Activated naive CD4-positive, alpha-beta T cell treated with anti-CD3 and anti-CD28 coated beads for 36 hours (primary cell): ENCODE data around the gene PROM2. TPM values are rescaled to one million over a fixed set of nuclear protein-coding genes. Genes with fewer than 3 reads are reported as not detected.

Source experiments
- CTCF ChIA-PET: fragments of 350-600 bp; sonication (Branson Sonifier 250); formaldehyde crosslinking; loops from one replicate; lab custom pipeline; 2021; ENCODE audit warnings: antibody characterized with exemption; lab: Charles Lee
- DNase-seq: peaks from one replicate; pipeline ENCODE4 v3.0.0-alpha.2; 2020
- H3K27ac Mint-ChIP-seq: one replicate; pipeline ENCODE4 v1.8.0; 2021; ENCODE audit warnings: mild to moderate bottlenecking, mixed read lengths
- H3K27me3 Mint-ChIP-seq: one replicate; pipeline ENCODE4 v1.8.0; 2021; ENCODE audit warnings: low read depth, mixed read lengths
- H3K36me3 Mint-ChIP-seq: one replicate; pipeline ENCODE4 v1.8.0; 2021; ENCODE audit warnings: low read depth, mixed read lengths
- H3K4me1 Mint-ChIP-seq: one replicate; pipeline ENCODE4 v1.8.0; 2021; ENCODE audit warnings: low read depth, mixed read lengths
- H3K4me3 Mint-ChIP-seq: one replicate; pipeline ENCODE4 v1.8.0; 2021; ENCODE audit warnings: mild to moderate bottlenecking, moderate library complexity, mixed read lengths
- H3K9me3 Mint-ChIP-seq: one replicate; pipeline ENCODE4 v1.8.0; 2021; ENCODE audit warnings: mixed read lengths
- intact Hi-C: fragments of 100-400 bp; cut with micrococcal nuclease; formaldehyde crosslinking; loops from one replicate; pipeline ENCODE4 v1.15.1; 2023
- total RNA-seq, 2 experiments: library from RNA; stranded (reverse); gene quantifications; one replicate each; pipeline ENCODE4 v1.2.3, GENCODE V29; 2021

The PROM2 gene
- total RNA-seq, 2 experiments from 2014 or later = 0.45 to 0.89 TPM

DNA sequence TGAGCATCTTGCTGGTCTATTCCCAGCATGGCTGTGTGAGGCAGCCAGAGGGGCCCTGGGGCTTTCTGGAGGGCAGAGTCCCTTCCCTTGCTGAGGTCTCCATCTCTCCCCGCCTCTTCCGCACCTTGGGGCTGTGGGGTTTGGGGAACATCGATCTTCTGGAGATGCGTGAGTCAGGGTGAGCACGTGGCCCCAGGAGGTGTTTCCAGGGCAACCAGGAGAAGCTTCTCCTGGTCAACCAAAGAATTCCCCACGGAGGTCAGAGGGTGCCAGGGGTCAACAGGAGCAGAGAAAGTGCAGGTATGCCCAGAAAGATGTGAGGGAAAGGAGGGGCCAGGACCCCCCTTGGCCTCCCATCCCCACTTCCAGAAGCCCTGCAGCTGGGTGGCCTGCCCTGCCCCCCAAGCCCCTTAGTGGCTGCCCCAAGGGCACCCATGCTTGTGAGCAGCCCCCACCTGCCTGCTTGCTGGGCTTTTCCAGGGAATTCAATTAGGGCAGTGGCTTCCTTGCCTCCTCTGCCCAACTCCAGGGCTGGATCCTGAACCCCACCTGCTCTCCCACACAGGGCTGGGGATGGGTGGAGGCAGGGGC, 2.8 kb upstream of the PROM2 start:
- Mint-ChIP-seq H3K4me3 (no peak overlapping the region), H3K27ac (no peak overlapping the region), H3K27me3 (no peaks in the 10 kb centered on the region), H3K4me1 (no peaks in the 10 kb centered on the region), H3K9me3 (no peaks in the 10 kb centered on the region), H3K36me3 (no peaks in the 10 kb centered on the region)
- no peak for DNase-seq
- intact Hi-C loops = no loop called here
- CTCF ChIA-PET = no interaction called here

DNA sequence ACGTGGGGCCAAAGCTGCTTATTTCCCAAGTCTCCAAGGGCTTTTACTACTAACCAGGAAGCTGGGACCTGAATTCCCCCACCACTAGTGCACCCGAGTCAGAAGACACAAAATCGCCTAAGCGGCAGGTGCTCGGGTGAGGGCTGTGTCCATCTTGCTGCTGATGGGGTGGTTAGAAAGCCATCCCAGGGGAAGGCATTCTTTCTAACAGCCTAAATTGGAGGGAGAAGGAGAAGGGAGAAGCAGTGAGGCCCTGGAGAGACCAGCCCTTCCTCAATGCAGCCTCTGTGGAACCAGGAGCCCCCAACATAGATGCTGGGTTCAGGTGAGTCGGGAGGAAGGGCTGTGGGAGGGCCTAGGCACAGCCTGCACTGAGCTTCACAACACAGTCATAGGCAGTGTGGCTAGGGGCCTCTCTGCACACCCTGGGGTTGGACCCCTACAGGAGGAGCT, 1.9 kb upstream of the PROM2 start:
- DNase-seq = no peak
- Mint-ChIP-seq H3K36me3 (no peaks in the 10 kb centered on the region), H3K27me3 (no peaks in the 10 kb centered on the region), H3K9me3 (no peaks in the 10 kb centered on the region), H3K27ac (no peak overlapping the region), H3K4me1 (no peaks in the 10 kb centered on the region), H3K4me3 (no peak overlapping the region)
- intact Hi-C loops = no loop called here
- CTCF ChIA-PET = no interaction called here

DNA sequence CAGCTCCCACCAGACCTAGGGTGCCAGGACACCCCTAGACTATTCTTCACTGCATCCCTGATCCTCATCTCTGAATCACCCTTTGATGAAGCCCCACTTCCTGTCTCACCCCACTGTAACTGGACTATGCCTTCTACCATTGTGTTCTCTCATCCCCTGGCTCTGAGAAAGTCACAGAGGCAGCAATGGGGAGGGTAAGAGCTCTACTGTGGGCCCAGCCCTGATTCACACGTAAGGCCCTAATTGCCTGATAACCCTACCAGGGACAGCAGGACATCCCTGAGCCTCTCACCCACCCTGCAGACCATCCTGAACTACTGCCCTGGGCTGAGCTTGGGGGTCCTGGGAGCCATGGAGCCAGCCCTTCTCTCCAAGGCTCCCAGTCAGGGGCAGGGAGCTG, 1.5 kb upstream of the PROM2 start:
- H3K36me3 Mint-ChIP-seq = no peaks in the 10 kb centered on the region
- intact Hi-C loops = no loop called here
- CTCF ChIA-PET = interaction anchor here (0.7 kb wide), 1 partner anchor 40 kb away, joined by 5 read pairs; no protein-coding TSS in a partner anchor

GRCh38 chr2:95273566-95274290, 521 bp upstream of the PROM2 start:
- CTCF ChIA-PET = interaction anchor here (0.7 kb wide), 1 partner anchor 41 kb away, joined by 5 read pairs; no protein-coding TSS in a partner anchor
- Mint-ChIP-seq H3K36me3 (no peaks in the 10 kb centered on the region), H3K4me1 (no peaks in the 10 kb centered on the region)

More for the DNA sequence above, 1.5 kb upstream of the PROM2 start:
- H3K27me3 Mint-ChIP-seq = no peaks in the 10 kb centered on the region
- H3K27ac Mint-ChIP-seq = no peak overlapping the region
- DNase-seq = no peak
- no peak overlapping the region for H3K4me3 Mint-ChIP-seq
- H3K4me1 Mint-ChIP-seq = no peaks in the 10 kb centered on the region
- no peaks in the 10 kb centered on the region for H3K9me3 Mint-ChIP-seq

GRCh38 chr2:95275151-95275515, 884 bp downstream of the PROM2 start:
- H3K9me3 Mint-ChIP-seq = no peaks in the 10 kb centered on the region

More at GRCh38 chr2:95273566-95274290, 521 bp upstream of the PROM2 start:
- H3K27ac Mint-ChIP-seq = no peak overlapping the region
- H3K9me3 Mint-ChIP-seq = no peaks in the 10 kb centered on the region
- H3K4me3 Mint-ChIP-seq = no peak overlapping the region
- DNase-seq = no peak
- no peaks in the 10 kb centered on the region for H3K27me3 Mint-ChIP-seq
- intact Hi-C loops = no loop called here

DNA sequence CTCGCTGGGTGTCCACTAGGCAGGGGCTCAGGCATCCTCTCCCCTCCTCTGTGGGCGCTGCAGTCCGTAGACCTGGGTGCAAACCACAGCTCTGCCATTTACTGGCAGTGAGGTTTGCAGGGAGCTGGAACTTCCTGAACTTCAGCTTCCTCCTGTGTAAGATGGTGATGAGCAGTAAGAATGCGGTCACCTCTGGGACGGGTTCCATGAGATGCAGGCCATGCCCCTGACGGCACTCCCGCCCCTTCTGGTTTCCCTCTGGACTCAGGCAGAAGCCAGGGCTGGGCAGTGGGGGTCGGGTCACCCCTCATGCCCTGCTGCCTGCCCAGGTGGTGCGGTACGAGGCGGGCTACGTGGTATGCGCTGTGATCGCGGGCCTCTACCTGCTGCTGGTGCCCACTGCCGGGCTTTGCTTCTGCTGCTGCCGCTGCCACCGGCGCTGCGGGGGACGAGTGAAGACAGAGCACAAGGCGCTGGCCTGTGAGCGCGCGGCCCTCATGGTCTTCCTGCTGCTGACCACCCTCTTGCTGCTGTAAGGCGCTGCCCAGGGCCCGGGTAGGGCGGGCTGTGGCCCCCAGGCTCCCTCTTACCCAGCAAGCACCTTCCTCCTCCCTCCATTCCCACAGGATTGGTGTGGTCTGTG, 1.5 kb downstream of the PROM2 start:
- intact Hi-C loops = no loop called here
- Mint-ChIP-seq H3K27ac (no peak overlapping the region), H3K36me3 (no peaks in the 10 kb centered on the region), H3K9me3 (no peaks in the 10 kb centered on the region), H3K27me3 (no peaks in the 10 kb centered on the region), H3K4me1 (no peaks in the 10 kb centered on the region), H3K4me3 (no peak overlapping the region)
- DNase-seq = no peak
- CTCF ChIA-PET = interaction anchor here (0.6 kb wide), 1 partner anchor 62 kb away, joined by 5 read pairs; no protein-coding TSS in a partner anchor

More at GRCh38 chr2:95275151-95275515, 884 bp downstream of the PROM2 start:
- Mint-ChIP-seq H3K4me3 (no peak overlapping the region), H3K27me3 (no peaks in the 10 kb centered on the region), H3K4me1 (no peaks in the 10 kb centered on the region), H3K27ac (no peak overlapping the region), H3K36me3 (no peaks in the 10 kb centered on the region)
- CTCF ChIA-PET = no interaction called here
- intact Hi-C loops = no loop called here
- no peak for DNase-seq

GRCh38 chr2:95276244-95276887, 2.1 kb downstream of the PROM2 start:
- intact Hi-C loops = no loop called here
- H3K36me3 Mint-ChIP-seq = no peaks in the 10 kb centered on the region
- DNase-seq = no peak

GRCh38 chr2:95276888-95277245, 2.6 kb downstream of the PROM2 start:
- no peak for DNase-seq
- Mint-ChIP-seq H3K36me3 (no peaks in the 10 kb centered on the region), H3K4me3 (no peak overlapping the region), H3K27me3 (no peaks in the 10 kb centered on the region), H3K4me1 (no peaks in the 10 kb centered on the region), H3K9me3 (no peaks in the 10 kb centered on the region), H3K27ac (no peak overlapping the region)
- CTCF ChIA-PET = no interaction called here
- intact Hi-C loops = no loop called here

More at GRCh38 chr2:95276244-95276887, 2.1 kb downstream of the PROM2 start:
- Mint-ChIP-seq H3K27ac (no peak overlapping the region), H3K4me1 (no peaks in the 10 kb centered on the region), H3K4me3 (no peak overlapping the region), H3K9me3 (no peaks in the 10 kb centered on the region), H3K27me3 (no peaks in the 10 kb centered on the region)
- CTCF ChIA-PET = interaction anchor here (0.6 kb wide), 1 partner anchor 200 kb away, joined by 3 read pairs; no protein-coding TSS in a partner anchor

DNA sequence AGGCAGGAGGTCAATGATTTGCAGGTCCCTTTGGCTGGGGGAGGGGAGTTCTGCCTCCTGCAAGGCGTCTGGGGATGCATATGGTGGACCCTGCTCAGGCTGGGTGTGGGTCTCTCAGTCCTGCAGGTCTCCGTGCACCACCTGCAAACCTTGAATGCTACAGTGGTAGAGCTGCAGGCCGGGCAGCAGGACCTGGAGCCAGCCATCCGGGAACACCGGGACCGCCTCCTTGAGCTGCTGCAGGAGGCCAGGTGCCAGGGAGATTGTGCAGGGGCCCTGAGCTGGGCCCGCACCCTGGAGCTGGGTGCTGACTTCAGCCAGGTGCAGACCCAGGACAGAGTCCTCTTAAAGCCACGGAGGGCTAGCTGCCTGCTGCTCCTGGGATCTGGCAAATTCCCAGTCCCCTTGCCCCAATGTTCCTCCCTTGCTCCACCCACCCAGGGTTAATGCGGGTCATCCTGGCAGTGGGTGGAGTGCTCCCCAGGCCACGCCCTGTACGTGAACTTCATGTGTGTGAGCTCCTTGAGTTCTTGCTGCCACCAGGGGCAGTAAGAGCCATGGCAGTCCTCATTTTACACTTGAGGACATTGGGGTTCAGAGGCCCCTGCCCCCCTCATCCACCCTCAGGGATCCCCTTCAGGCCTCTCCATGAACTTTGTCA, 3.1 kb downstream of the PROM2 start:
- DNase-seq = no peak
- intact Hi-C loops = no loop called here
- Mint-ChIP-seq H3K4me1 (no peaks in the 10 kb centered on the region), H3K9me3 (no peaks in the 10 kb centered on the region), H3K27me3 (no peaks in the 10 kb centered on the region), H3K27ac (no peak overlapping the region), H3K4me3 (no peak overlapping the region), H3K36me3 (no peaks in the 10 kb centered on the region)
- CTCF ChIA-PET = no interaction called here

DNA sequence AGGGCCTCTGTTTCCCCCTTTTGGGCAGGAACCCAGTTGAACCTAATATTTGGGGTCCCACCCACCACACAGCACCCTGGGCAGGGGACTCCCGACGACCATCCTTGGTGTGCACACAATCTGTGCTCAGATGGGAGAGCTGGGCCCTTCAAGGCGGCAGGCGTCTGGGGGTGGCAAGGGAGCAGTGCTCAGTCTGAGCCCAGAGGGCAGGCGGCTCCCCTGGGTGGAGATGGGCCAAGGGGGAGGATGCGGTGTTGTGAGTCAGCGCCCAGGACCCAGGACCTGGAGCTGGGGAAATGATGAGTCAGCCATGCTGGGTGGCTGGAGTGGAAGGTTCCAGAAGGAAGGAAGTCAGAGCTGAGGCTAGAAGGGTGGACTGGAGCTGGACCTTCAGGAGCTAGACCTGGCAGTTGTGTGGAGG, 3.8 kb downstream of the PROM2 start:
- intact Hi-C loops = no loop called here
- H3K27me3 Mint-ChIP-seq = no peaks in the 10 kb centered on the region
- H3K27ac Mint-ChIP-seq = no peak overlapping the region
- H3K4me3 Mint-ChIP-seq = no peak overlapping the region
- no peaks in the 10 kb centered on the region for H3K9me3 Mint-ChIP-seq
- CTCF ChIA-PET = no interaction called here
- no peaks in the 10 kb centered on the region for H3K4me1 Mint-ChIP-seq
- H3K36me3 Mint-ChIP-seq = no peaks in the 10 kb centered on the region
- DNase-seq = no peak

GRCh38 chr2:95278637-95279225, 4.5 kb downstream of the PROM2 start:
- no peak for DNase-seq
- Mint-ChIP-seq H3K27me3 (no peaks in the 10 kb centered on the region), H3K4me1 (no peaks in the 10 kb centered on the region), H3K4me3 (no peak overlapping the region), H3K9me3 (no peaks in the 10 kb centered on the region), H3K27ac (no peak overlapping the region), H3K36me3 (no peaks in the 10 kb centered on the region)
- CTCF ChIA-PET = no interaction called here
- intact Hi-C loops = no loop called here
